GM12878 (cell line): Measurements from ENCODE around the gene GBP5. TPM values are rescaled to one million over a fixed set of nuclear protein-coding genes. Genes with fewer than 3 reads are reported as not detected.

Source experiments
- ATAC-seq: fragments of 200-7000 bp; cut with Tn5 transposase; 3 replicates; pipeline ENCODE4 v1.9.1; 2020; ENCODE audit warnings: mild to moderate bottlenecking, moderate library complexity
- BruUV-seq: library from RNA; stranded (reverse); fragments of 400-500 nt; replicated peaks from 2 replicates; lab custom pipeline; 2021; lab: Mats Ljungman, UMichigan
- CTCF ChIA-PET: fragments of 300-600 bp; sonication (Branson Sonifier 250); formaldehyde crosslinking; extraction: SDS; loops from one replicate; lab custom pipeline; 2021; ENCODE audit warnings: inconsistent platforms; lab: Yijun Ruan, JAX
- POLR2A ChIA-PET: fragments of 350-600 bp; formaldehyde crosslinking; extraction: SDS; loops from one replicate; lab custom pipeline; 2021; ENCODE audit warnings: inconsistent platforms; lab: Charles Lee
- RAD21 ChIA-PET: fragments of 300-600 bp; sonication (Branson Sonifier 250); formaldehyde crosslinking; loops from one replicate; lab custom pipeline; 2023; ENCODE audit warnings: antibody characterized with exemption; ENCODE audit not compliant: unreplicated experiment; lab: Charles Lee
- SMC1A ChIA-PET: fragments of 300-600 bp; sonication (Branson Sonifier 250); formaldehyde crosslinking; loops from one replicate; lab custom pipeline; 2023; ENCODE audit not compliant: unreplicated experiment, uncharacterized antibody; lab: Charles Lee
- DNase-seq: peaks from one replicate; pipeline ENCODE4 v3.0.0-alpha.2; 2011; ENCODE audit warnings: low read depth, low spot score
- FAIRE-seq: peaks from 3 replicates; lab custom pipeline; 2011; peaks lifted over from hg19 to GRCh38; lab: Jason Lieb, UNC
- H2AFZ ChIP-seq: 2 replicates; pipeline ENCODE4 v1.6.0; 2011; ENCODE audit warnings: low read depth, low read length, control low read depth; ENCODE audit not compliant: control insufficient read depth
- H3K27ac ChIP-seq: 2 replicates; pipeline ENCODE4 v1.5.1; 2011; ENCODE audit warnings: control low read depth; ENCODE audit not compliant: control insufficient read depth, insufficient read depth
- H3K27me3 ChIP-seq, 2 experiments: replicated peaks in 1 of 2; 2 replicates each; pipeline versions ENCODE4 v1.6.0 to v1.6.1; 2011; ENCODE audit warnings: low read length in 1 of 2; ENCODE audit not compliant: control insufficient read depth in 2 of 2, insufficient read depth in 2 of 2
- H3K36me3 ChIP-seq, 2 experiments: 2 replicates each; pipeline ENCODE4 v1.5.1; 2011; ENCODE audit warnings: low read length in 1 of 2; ENCODE audit not compliant: control insufficient read depth in 2 of 2, insufficient read depth in 2 of 2
- H3K4me1 ChIP-seq: 2 replicates; pipeline ENCODE4 v1.6.1; 2011; ENCODE audit warnings: mild to moderate bottlenecking, low read length, moderate library complexity, mixed read lengths; ENCODE audit not compliant: control insufficient read depth, insufficient read depth
- H3K4me2 ChIP-seq: 2 replicates; pipeline ENCODE4 v1.6.0; 2011; ENCODE audit warnings: control low read depth; ENCODE audit not compliant: control insufficient read depth, insufficient read depth
- H3K4me3 ChIP-seq: fragments of 200-600 bp; sonication (generic); 2 replicates; pipeline ENCODE4 v1.5.1; 2016
- H3K79me2 ChIP-seq: 2 replicates; pipeline ENCODE4 v1.6.0; 2011; ENCODE audit warnings: low read length; ENCODE audit not compliant: control insufficient read depth, insufficient read depth
- H3K9ac ChIP-seq: 2 replicates; pipeline ENCODE4 v1.8.0; 2011; ENCODE audit warnings: low read length, control low read depth, mixed read lengths; ENCODE audit not compliant: control insufficient read depth, insufficient read depth
- H3K9me3 ChIP-seq: replicated peaks from 3 replicates; pipeline ENCODE4 v1.5.1; 2011; ENCODE audit warnings: mild to moderate bottlenecking, low read length; ENCODE audit not compliant: control insufficient read depth, insufficient read depth
- H4K20me1 ChIP-seq: 2 replicates; pipeline ENCODE4 v1.6.0; 2011; ENCODE audit not compliant: control insufficient read depth, insufficient read depth
- CBX3 ChIP-seq: fragments of 200-600 bp; sonication (generic); IDR thresholded peaks from 2 replicates; pipeline ENCODE4 v1.6.1; 2016; ENCODE audit warnings: low read depth, borderline replicate concordance
- ETV6 ChIP-seq, 2 experiments: fragments of 450-650 bp in 1 of 2; IDR thresholded peaks in 1 of 2; conservative IDR thresholded peaks in 1 of 2; 2 replicates each; pipeline ENCODE4 v1.6.1; 2014; ENCODE audit warnings: antibody characterized with exemption in 1 of 2, borderline replicate concordance in 1 of 2, low read depth in 1 of 2, mild to moderate bottlenecking in 1 of 2, moderate library complexity in 1 of 2
- FOS ChIP-seq: IDR thresholded peaks from 3 replicates; pipeline ENCODE4 v1.6.1; 2011; ENCODE audit warnings: borderline replicate concordance; ENCODE audit not compliant: insufficient read length; ENCODE audit errors: extremely low read depth
- JUNB ChIP-seq: IDR thresholded peaks from 2 replicates; pipeline ENCODE4 v1.6.1; 2016; ENCODE audit warnings: antibody characterized with exemption, mild to moderate bottlenecking
- NRF1 ChIP-seq: conservative IDR thresholded peaks from 2 replicates; pipeline ENCODE4 v1.6.1; 2011; ENCODE audit warnings: mild to moderate bottlenecking, low read depth, low read length, improper control_type of control experiment
- POU2F2 ChIP-seq: IDR thresholded peaks from 3 replicates; pipeline ENCODE4 v1.6.1; 2011; ENCODE audit warnings: low read depth, mild to moderate bottlenecking, low read length, borderline replicate concordance
- RELB ChIP-seq: fragments of 450-650 bp; IDR thresholded peaks from 2 replicates; pipeline ENCODE4 v1.6.1; 2017; ENCODE audit warnings: low read depth, mild to moderate bottlenecking, moderate library complexity
- TCF3 ChIP-seq: IDR thresholded peaks from 2 replicates; pipeline ENCODE4 v1.6.1; 2012; ENCODE audit warnings: low read depth, mild to moderate bottlenecking, low read length, borderline replicate concordance; ENCODE audit not compliant: insufficient read depth
- YBX1 ChIP-seq: fragments of 450-650 bp; IDR thresholded peaks from 2 replicates; pipeline ENCODE4 v1.6.1; 2016; ENCODE audit warnings: antibody characterized with exemption
- ZBTB33 ChIP-seq: fragments of 450-650 bp; IDR thresholded peaks from 2 replicates; pipeline ENCODE4 v1.6.1; 2017; ENCODE audit warnings: mild to moderate bottlenecking
- ZNF274 ChIP-seq: IDR thresholded peaks from one replicate; pipeline ENCODE4 v1.8.0; 2011; ENCODE audit not compliant: insufficient read length, insufficient read depth
- WGBS: methylation state at CpG from one replicate; pipeline ENCODE4 v1.1.6; 2016; ENCODE audit warnings: low lambda C conversion rate; ENCODE audit not compliant: insufficient replicate concordance, insufficient coverage; ENCODE audit errors: missing lambda C conversion rate; 5-methylcytosine and 5-hydroxymethylcytosine counted together
- in situ Hi-C: fragments of 300-500 bp; cut with MboI; formaldehyde crosslinking; loops from 9 replicates; pipeline ENCODE4 v1.14.3; 2018; ENCODE audit warnings: mixed read lengths
- intact Hi-C: fragments of 100-400 bp; cut with micrococcal nuclease; formaldehyde crosslinking; loops from one replicate; pipeline ENCODE4 v1.14.2; 2022; ENCODE audit not compliant: unreplicated experiment
- polyA plus RNA-seq, 11 experiments: library from polyadenylated mRNA; depleted of rRNA in 4 of 11; unstranded in 6 of 11; stranded (reverse) in 5 of 11; fragments of >200 nt; fragmentation: Nextera tagmentation in 4 of 11; fragmentation: Illumina TruSeq in 1 of 11; extraction: Ambion mirVana in 4 of 11; extraction: Trizol in 1 of 11; gene quantifications; 1 replicate in 1 of 11; 2 replicates in 10 of 11; pipeline versions ENCODE4 v1.2.1 to v1.2.3, GENCODE V29; 2011 to 2016; ENCODE audit warnings: inconsistent platforms in 2 of 11, missing spikeins in 2 of 11, low read depth in 1 of 11
- total RNA-seq, 4 experiments: library from RNA; depleted of rRNA in 3 of 4; stranded (reverse); fragments of >200 nt in 3 of 4; fragmentation: Illumina TruSeq in 1 of 4; extraction: Trizol in 1 of 4; gene quantifications; 2 replicates each; pipeline versions ENCODE4 v1.2.1 to v1.2.3, GENCODE V29; 2013 to 2021

GBP5 gene
- total and polyA plus RNA-seq, 10 of the 15 experiments (the other 5 are each of a cell fraction or from before 2014, with no cell fraction given) = 0.17 to 1.0 (median 0.42) TPM

GRCh38 chr1:89276690-89277089 is 4.0 kb upstream of the GBP5 start (continued):
- TF ChIP-seq ZBTB33 (no peak), FOS (no peak), RELB (no peak), ZNF274 (no peak), NRF1 (no peak)

DNA sequence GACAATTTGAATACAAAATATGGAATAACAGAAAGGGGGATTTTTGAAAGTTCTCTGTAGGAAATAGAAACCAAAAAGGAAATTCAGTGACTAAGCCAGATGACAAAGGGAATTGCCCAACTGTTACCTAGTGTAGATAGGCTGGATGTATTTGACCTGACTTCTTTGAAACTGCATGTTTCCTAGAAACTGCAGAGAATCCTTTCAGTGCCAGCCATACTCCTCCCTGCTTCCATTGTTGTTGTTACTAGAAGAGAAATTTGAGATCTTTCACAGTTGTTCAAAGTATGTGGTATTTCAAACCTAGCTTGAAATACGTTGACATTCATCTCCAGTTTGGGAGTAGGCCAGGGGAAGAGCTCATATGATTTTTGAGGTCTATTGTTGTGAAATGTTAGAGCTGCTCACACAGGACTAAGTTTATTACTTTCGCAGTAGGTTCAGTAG is 1.8 kb upstream of the GBP5 start:
- TF ChIP-seq POU2F2 (no peak), YBX1 (no peak), FOS (no peak), CBX3 (no peak), ETV6 (conservative IDR thresholded peaks at IDR 0.05 in 1 of 2, IDR thresholded peaks at IDR 0.05 in 1 of 2; ENCODE audit: borderline replicate concordance in 1 of 2, low read depth in 1 of 2) (peak in 1 of 2 experiments; percentile 66; a peak in 1 of 4 replicates), JUNB (peak; percentile 16; the same call in 1 of the 2 replicates), TCF3 (no peak)
- H3K27ac ChIP-seq = no peak overlapping the region
- no TSS peak for BruUV-seq
- intact Hi-C loops (no loop called here), in situ Hi-C loops (no loop called here)
- H2AFZ ChIP-seq = peak overlapping the region; percentile 20
- FAIRE-seq = peak; percentile 59
- H4K20me1 ChIP-seq = no peaks in the 10 kb centered on the region
- no peaks in the 10 kb centered on the region for H3K79me2 ChIP-seq
- no peaks in the 10 kb centered on the region for H3K27me3 ChIP-seq
- H3K9me3 ChIP-seq = no peaks in the 10 kb centered on the region; the same call in 2 of the 3 replicates
- ChIA-PET SMC1A (interaction anchor here (0.8 to 3.0 kb wide), 14 partner anchors 12 to 193 kb away, joined by 3 to 23 read pairs (median 4); partner anchors contain the start of genes GBP4 and GBP6), POLR2A (interaction anchor here (0.6 to 1.0 kb wide), 2 partner anchors 20 to 74 kb away, joined by 3 to 4 read pairs; no protein-coding TSS in a partner anchor), RAD21 (interaction anchor here (1.3 to 5.5 kb wide), 2 partner anchors 189 to 275 kb away, joined by 4 to 31 read pairs; no protein-coding TSS in a partner anchor), CTCF (interaction anchor here (1.0 to 3.7 kb wide), 5 partner anchors 12 to 289 kb away, joined by 3 to 34 read pairs (median 4); no protein-coding TSS in a partner anchor)
- H3K4me1 ChIP-seq = no peaks in the 10 kb centered on the region
- DNase-seq = no peak
- WGBS = 47% methylated on average over 2 of the region's 2 CpGs
- H3K36me3 ChIP-seq = no peaks in the 10 kb centered on the region
- no peak overlapping the region for H3K4me3 ChIP-seq
- ATAC-seq = 0 out of 3 replicates have a peak, but pooled peaks have one; percentile 26
- no peak overlapping the region for H3K9ac ChIP-seq
- H3K4me2 ChIP-seq = no peak overlapping the region
